H1 (cell line): ENCODE data around the gene GNG12. TPM values are rescaled to one million over a fixed set of nuclear protein-coding genes. Genes with fewer than 3 reads are reported as not detected.

Experiments used
- CTCF ChIA-PET: fragments of 300-600 bp; sonication (Branson Sonifier 250); formaldehyde crosslinking; loops from one replicate; lab custom pipeline; 2021; ENCODE audit not compliant: partially characterized antibody; lab: Charles Lee
- POLR2A ChIA-PET: fragments of 300-600 bp; sonication (Branson Sonifier 250); formaldehyde crosslinking; loops from one replicate; lab custom pipeline; 2021; ENCODE audit warnings: inconsistent platforms; ENCODE audit not compliant: partially characterized antibody; lab: Charles Lee
- DNase-seq, 2 experiments: peaks; one replicate each; pipeline versions ENCODE4 v3.0.0 to v3.0.0-alpha.2; 2010 to 2022; ENCODE audit warnings: low spot score in 2 of 2, low read depth in 1 of 2, mixed read lengths in 1 of 2
- FAIRE-seq: peaks from 2 replicates; lab custom pipeline; 2011; peaks lifted over from hg19 to GRCh38; lab: Jason Lieb, UNC
- H2AFZ ChIP-seq: 2 replicates; pipeline ENCODE4 v1.8.1; 2012; ENCODE audit warnings: low read length, inconsistent platforms
- H2AK5ac ChIP-seq: 2 replicates; pipeline ENCODE4 v1.6.1; 2013; ENCODE audit warnings: low read depth, low read length
- H2BK120ac ChIP-seq: replicated peaks from 2 replicates; pipeline ENCODE3; 2013; ENCODE audit warnings: low read depth, low read length, inconsistent platforms
- H2BK12ac ChIP-seq: 2 replicates; pipeline ENCODE4 v1.6.1; 2013; ENCODE audit warnings: low read depth, low read length
- H2BK15ac ChIP-seq: 2 replicates; pipeline ENCODE4 v1.6.1; 2013; ENCODE audit warnings: low read length
- H2BK20ac ChIP-seq: 2 replicates; pipeline ENCODE4 v1.6.1; 2013; ENCODE audit warnings: low read length
- H2BK5ac ChIP-seq: 2 replicates; pipeline ENCODE4 v1.6.1; 2013; ENCODE audit warnings: low read depth, low read length
- H3K14ac ChIP-seq: 2 replicates; pipeline ENCODE4 v1.6.1; 2013; ENCODE audit warnings: inconsistent platforms; ENCODE audit not compliant: insufficient read length
- H3K18ac ChIP-seq: 2 replicates; pipeline ENCODE4 v1.6.1; 2013; ENCODE audit warnings: low read length; ENCODE audit errors: extremely low read depth
- H3K23ac ChIP-seq: 2 replicates; pipeline ENCODE4 v1.6.1; 2013; ENCODE audit warnings: inconsistent platforms; ENCODE audit not compliant: insufficient read length
- H3K23me2 ChIP-seq: 2 replicates; pipeline ENCODE4 v1.6.1; 2013; ENCODE audit warnings: low read depth, low read length
- H3K27ac ChIP-seq: 2 replicates; pipeline ENCODE4 v1.6.1; 2011; ENCODE audit warnings: low read depth, low read length, inconsistent platforms
- H3K27me3 ChIP-seq, 4 experiments: replicated peaks in 1 of 4; 1 replicate in 1 of 4; 2 replicates in 3 of 4; pipeline versions ENCODE4 v1.6.1 to v1.8.1; 2011 to 2013; ENCODE audit warnings: low read length in 3 of 4, mild to moderate bottlenecking in 3 of 4, inconsistent platforms in 2 of 4, mixed read lengths in 2 of 4, moderate library complexity in 1 of 4; ENCODE audit not compliant: control insufficient read depth in 3 of 4, insufficient read depth in 3 of 4; ENCODE audit errors: extremely low read depth in 1 of 4
- H3K36me3 ChIP-seq, 4 experiments: 2 replicates each; pipeline versions ENCODE4 v1.6.1 to v1.8.1; 2011 to 2013; ENCODE audit warnings: mild to moderate bottlenecking in 4 of 4, low read length in 3 of 4, moderate library complexity in 2 of 4, control low read depth in 1 of 4, inconsistent platforms in 1 of 4; ENCODE audit not compliant: insufficient read depth in 4 of 4, control insufficient read depth in 2 of 4
- H3K4ac ChIP-seq: replicated peaks from 2 replicates; pipeline ENCODE3; 2013; ENCODE audit warnings: low read length, low read depth, mixed read lengths, inconsistent platforms; ENCODE audit not compliant: insufficient read length
- H3K4me1 ChIP-seq, 4 experiments: replicated peaks in 1 of 4; 1 replicate in 1 of 4; 2 replicates in 3 of 4; pipeline versions ENCODE4 v1.6.1 to v1.8.1; 2011 to 2013; ENCODE audit warnings: low read length in 3 of 4, inconsistent platforms in 2 of 4, mixed read lengths in 1 of 4; ENCODE audit not compliant: insufficient read depth in 4 of 4, control insufficient read depth in 3 of 4
- H3K4me2 ChIP-seq, 2 experiments: 2 replicates each; pipeline versions ENCODE4 v1.6.1 to v1.8.1; 2011 to 2013; ENCODE audit warnings: low read depth in 2 of 2, low read length in 2 of 2, control low read depth in 1 of 2, inconsistent platforms in 1 of 2, mild to moderate bottlenecking in 1 of 2; ENCODE audit not compliant: insufficient read depth in 1 of 2
- H3K4me3 ChIP-seq, 4 experiments: fragments of 200-600, 300-600 bp in 1 of 4; sonication (generic), shearing (Covaris generic), sonication (Bioruptor Twin) in 1 of 4; 2 replicates each; pipeline versions ENCODE4 v1.5.1 to v1.8.1; 2011 to 2016; ENCODE audit warnings: low read length in 4 of 4, low read depth in 3 of 4, control low read depth in 2 of 4, inconsistent platforms in 2 of 4, mild to moderate bottlenecking in 2 of 4, mixed read lengths in 1 of 4, moderate library complexity in 1 of 4; ENCODE audit not compliant: insufficient read depth in 2 of 4; ENCODE audit errors: extremely low read depth in 1 of 4
- H3K56ac ChIP-seq: replicated peaks from 2 replicates; pipeline ENCODE3; 2013; ENCODE audit warnings: low read depth, mild to moderate bottlenecking, mixed read lengths, low read length, inconsistent platforms; ENCODE audit not compliant: insufficient read length
- H3K79me1 ChIP-seq: 2 replicates; pipeline ENCODE4 v1.6.1; 2013; ENCODE audit warnings: low read depth, low read length, control low read depth
- H3K79me2 ChIP-seq, 2 experiments: 2 replicates each; pipeline versions ENCODE4 v1.6.1 to v1.8.1; 2012 to 2013; ENCODE audit warnings: low read length in 2 of 2, mild to moderate bottlenecking in 2 of 2, inconsistent platforms in 1 of 2; ENCODE audit not compliant: insufficient read depth in 2 of 2, control insufficient read depth in 1 of 2
- H3K9ac ChIP-seq, 4 experiments: replicated peaks in 1 of 4; 1 replicate in 1 of 4; 2 replicates in 3 of 4; pipeline versions ENCODE4 v1.6.1 to v1.8.1; 2011 to 2013; ENCODE audit warnings: low read depth in 3 of 4, low read length in 3 of 4, control low read depth in 2 of 4, mild to moderate bottlenecking in 2 of 4, moderate library complexity in 2 of 4, inconsistent platforms in 1 of 4; ENCODE audit errors: extremely low read depth in 1 of 4
- H3K9me3 ChIP-seq, 2 experiments: 2 replicates each; pipeline versions ENCODE4 v1.6.1 to v1.8.1; 2012 to 2013; ENCODE audit warnings: mild to moderate bottlenecking in 2 of 2, moderate library complexity in 2 of 2, control low read depth in 1 of 2, inconsistent platforms in 1 of 2, low read depth in 1 of 2, low read length in 1 of 2, mixed read lengths in 1 of 2; ENCODE audit not compliant: insufficient read depth in 2 of 2
- H4K20me1 ChIP-seq, 2 experiments: replicated peaks in 1 of 2; 2 replicates each; pipeline versions ENCODE3 to v1.8.1; 2011 to 2013; ENCODE audit warnings: inconsistent platforms in 2 of 2, low read length in 2 of 2, mild to moderate bottlenecking in 1 of 2; ENCODE audit not compliant: insufficient read depth in 2 of 2, control insufficient read depth in 1 of 2
- H4K5ac ChIP-seq: 2 replicates; pipeline ENCODE4 v1.6.1; 2013; ENCODE audit warnings: low read length, low read depth, mixed read lengths, inconsistent platforms; ENCODE audit not compliant: insufficient read length
- H4K8ac ChIP-seq: 2 replicates; pipeline ENCODE4 v1.8.0; 2013; ENCODE audit warnings: mild to moderate bottlenecking, moderate library complexity, low read length, inconsistent platforms; ENCODE audit not compliant: insufficient read depth; ENCODE audit errors: extremely low read depth
- H4K91ac ChIP-seq: replicated peaks from 2 replicates; pipeline ENCODE3; 2013; ENCODE audit warnings: low read length, mixed read lengths, inconsistent platforms; ENCODE audit not compliant: insufficient read length
- PHF8 ChIP-seq: fragments of 200-600 bp; sonication (generic); conservative IDR thresholded peaks from 2 replicates; pipeline ENCODE4 v1.7.1; 2012; ENCODE audit warnings: low read depth, mild to moderate bottlenecking, inconsistent platforms, low read length, moderate library complexity
- SIX5 ChIP-seq: IDR thresholded peaks from 2 replicates; pipeline ENCODE4 v1.6.1; 2011; ENCODE audit warnings: mild to moderate bottlenecking, low read depth, low read length
- TCF12 ChIP-seq: IDR thresholded peaks from 2 replicates; pipeline ENCODE4 v1.6.1; 2011; ENCODE audit warnings: low read depth, mild to moderate bottlenecking, low read length
- WGBS, 2 experiments: shearing (Covaris generic) in 1 of 2; methylation state at CpG; one replicate each; pipeline versions ENCODE4 v1.1.6 to v1.1.7; 2013 to 2015; ENCODE audit warnings: low lambda C conversion rate in 2 of 2, mixed read lengths in 2 of 2, inconsistent platforms in 1 of 2, low coverage in 1 of 2, missing lambda C conversion rate in 1 of 2; ENCODE audit not compliant: insufficient replicate concordance in 2 of 2, insufficient coverage in 1 of 2, insufficient read length in 1 of 2; ENCODE audit errors: extremely low coverage in 1 of 2, missing lambda C conversion rate in 1 of 2; 5-methylcytosine and 5-hydroxymethylcytosine counted together
- polyA plus RNA-seq, 7 experiments: library from polyadenylated mRNA; depleted of rRNA in 3 of 7; stranded (reverse) in 5 of 7; unstranded in 2 of 7; fragments of >200 nt in 5 of 7; fragments of 200-250 nt in 2 of 7; gene quantifications; 1 replicate in 5 of 7; 2 replicates in 1 of 7; 4 replicates in 1 of 7; pipeline versions ENCODE4 v1.2.1 to v1.2.3, GENCODE V29; 2011 to 2013; ENCODE audit warnings: missing spikeins in 2 of 7, mixed read lengths in 2 of 7
- total RNA-seq: library from RNA; stranded (reverse); fragmentation: NEBNext Ultra II Directional; extraction: Animal tissue kit (Norgen Biotek cat#: 25700); gene quantifications from 2 replicates; pipeline ENCODE4 v1.2.1, GENCODE V29; 2021

The GNG12 gene
- total and polyA plus RNA-seq, 2 of the 8 experiments (the other 6 are each of a cell fraction or from before 2014, with no cell fraction given): 11.4 to 35.8 TPM

DNA sequence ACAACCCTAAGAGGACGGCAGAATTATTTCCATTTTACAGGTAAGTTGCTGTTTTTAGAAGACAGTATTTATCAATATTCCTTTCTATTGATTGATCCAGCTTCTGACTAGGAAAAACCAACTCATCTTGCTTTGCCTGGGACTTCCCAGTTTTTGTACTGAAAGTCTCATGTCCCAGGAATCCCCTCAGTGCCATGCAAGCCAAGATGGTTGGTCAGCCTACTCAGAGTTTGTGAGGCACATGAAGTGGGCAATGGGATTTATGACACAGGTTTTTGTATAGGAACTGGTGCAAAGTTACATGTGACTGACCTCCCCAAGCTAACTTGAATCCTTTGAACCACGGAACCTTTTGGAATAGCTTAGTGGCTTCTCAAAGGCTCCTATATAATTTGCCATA is 45.5 kb downstream of the GNG12 start:
- Histone ChIP-seq H3K18ac (no peak overlapping the region), H3K36me3 (no peaks in the 10 kb centered on the region), H3K9ac (no peak overlapping the region), H3K79me1 (no peaks in the 10 kb centered on the region), H3K56ac (no peak overlapping the region), H2AFZ (no peak overlapping the region), H3K23me2 (no peaks in the 10 kb centered on the region), H3K14ac (no peak overlapping the region), H3K23ac (no peak overlapping the region), H4K8ac (no peak overlapping the region), H3K27me3 (no peaks in the 10 kb centered on the region), H3K4me1 (peaks cover 0 to 7% (median under 1%) of the 10 kb centered on the region in 4 experiments; a peak in 2 of 7 replicates), H2BK120ac (no peak overlapping the region), H2BK15ac (no peak overlapping the region), H3K4me3 (no peak overlapping the region), H4K91ac (no peak overlapping the region), H3K4me2 (no peak overlapping the region), H4K20me1 (no peaks in the 10 kb centered on the region), H3K79me2 (no peaks in the 10 kb centered on the region), H2BK5ac (no peak overlapping the region), H2BK20ac (no peak overlapping the region), H2AK5ac (no peak overlapping the region), H2BK12ac (no peak overlapping the region), H3K9me3 (no peaks in the 10 kb centered on the region; a peak in 1 of 4 replicates), H4K5ac (no peak overlapping the region), H3K27ac (no peak overlapping the region), H3K4ac (no peak overlapping the region)
- FAIRE-seq (no peak), DNase-seq (no peak)
- WGBS, 2 experiments: 94% methylated on average over 2 of the region's 2 CpGs; no CpG with 5 or more reads in 1 of the 2 experiments
- CTCF ChIA-PET: interaction anchor here (0.6 to 12.2 kb wide), 8 partner anchors 12 to 322 kb away, joined by 3 to 150 read pairs (median 4); no protein-coding TSS in a partner anchor
- POLR2A ChIA-PET: interaction anchor here (0.6 kb wide), 1 partner anchor 34 kb away, joined by 4 read pairs; no protein-coding TSS in a partner anchor
- TF ChIP-seq TCF12 (no peak), SIX5 (no peak), PHF8 (no peak)
